Panc1 (cell line): Measurements from ENCODE around the gene CTDSP1. TPM values are rescaled to one million over a fixed set of nuclear protein-coding genes. Genes with fewer than 3 reads are reported as not detected.

Source experiments
- ATAC-seq: fragments of 200-7000 bp; cut with Tn5 transposase; 2 replicates; pipeline ENCODE4 v1.9.1; 2020; ENCODE audit warnings: mild to moderate bottlenecking, moderate library complexity
- BruUV-seq: library from RNA; stranded (reverse); fragments of 400-500 nt; replicated peaks from 2 replicates; lab custom pipeline; 2021; lab: Mats Ljungman, UMichigan
- CTCF ChIA-PET: fragments of 300-600 bp; sonication (Branson Sonifier 250); formaldehyde crosslinking; loops from one replicate; lab custom pipeline; 2022; ENCODE audit warnings: antibody characterized with exemption; lab: Charles Lee
- POLR2A ChIA-PET: fragments of 300-600 bp; sonication (Branson Sonifier 250); formaldehyde crosslinking; loops from one replicate; lab custom pipeline; 2022; ENCODE audit warnings: antibody characterized with exemption; lab: Charles Lee
- DNase-seq: peaks from one replicate; pipeline ENCODE4 v3.0.0-alpha.2; 2010; ENCODE audit warnings: low read depth, low spot score
- H3K27ac ChIP-seq: 2 replicates; pipeline ENCODE4 v1.5.1; 2011; ENCODE audit warnings: mild to moderate bottlenecking, low read length, inconsistent platforms
- H3K27me3 ChIP-seq: fragments of 200-500 bp; sonication (Bioruptor generic); 2 replicates; pipeline ENCODE4 v1.6.0; 2014; ENCODE audit warnings: low read length, inconsistent platforms; ENCODE audit not compliant: control insufficient read depth, insufficient read depth
- H3K36me3 ChIP-seq: fragments of 200-500 bp; sonication (Bioruptor generic); 2 replicates; pipeline ENCODE4 v1.5.1; 2014; ENCODE audit warnings: inconsistent platforms, mild to moderate bottlenecking, low read length, moderate library complexity; ENCODE audit not compliant: control insufficient read depth, insufficient read depth
- H3K4me1 ChIP-seq: 2 replicates; pipeline ENCODE4 v1.5.1; 2011; ENCODE audit warnings: inconsistent platforms, mild to moderate bottlenecking, low read length, moderate library complexity; ENCODE audit not compliant: control insufficient read depth, insufficient read depth
- H3K4me3 ChIP-seq, 2 experiments: 2 replicates each; pipeline ENCODE4 v1.5.1; 2011 to 2012; ENCODE audit warnings: low read depth in 2 of 2, low read length in 2 of 2, mild to moderate bottlenecking in 2 of 2, inconsistent platforms in 1 of 2, moderate library complexity in 1 of 2
- H3K9me3 ChIP-seq: fragments of 200-500 bp; sonication (Bioruptor generic); 2 replicates; pipeline ENCODE4 v1.5.1; 2014; ENCODE audit warnings: low read depth, mild to moderate bottlenecking, inconsistent platforms, low read length, moderate library complexity; ENCODE audit not compliant: control insufficient read depth, insufficient read depth
- CTCF ChIP-seq: fragments of 450-650 bp; IDR thresholded peaks from 2 replicates; pipeline ENCODE4 v1.5.1; 2017; ENCODE audit warnings: mild to moderate bottlenecking
- POLR2AphosphoS5 ChIP-seq: IDR thresholded peaks from 2 replicates; pipeline ENCODE4 v1.6.1; 2012; ENCODE audit warnings: mild to moderate bottlenecking, low read depth, low read length, moderate library complexity
- REST ChIP-seq, 2 experiments: IDR thresholded peaks; 2 replicates each; pipeline ENCODE4 v1.6.1; 2011 to 2012; ENCODE audit warnings: low read depth in 2 of 2, control low read depth in 1 of 2, low read length in 1 of 2, mild to moderate bottlenecking in 1 of 2, moderate library complexity in 1 of 2; ENCODE audit not compliant: insufficient read depth in 1 of 2
- SIN3A ChIP-seq: IDR thresholded peaks from 2 replicates; pipeline ENCODE4 v1.6.1; 2012; ENCODE audit warnings: low read depth, mild to moderate bottlenecking, low read length, moderate library complexity, borderline replicate concordance; ENCODE audit not compliant: insufficient read depth
- TCF7L2 ChIP-seq: IDR thresholded peaks from 2 replicates; pipeline ENCODE4 v1.6.1; 2011; ENCODE audit warnings: mild to moderate bottlenecking, low read depth, low read length, inconsistent platforms
- in situ Hi-C: cut with HindIII; loops from 2 replicates; pipeline ENCODE4 v1.10.0; 2016; ENCODE audit warnings: low sequenced_read_pairs, low pct_unique_long_range_greater_than_20kb
- intact Hi-C: fragments of 100-400 bp; cut with micrococcal nuclease; formaldehyde crosslinking; loops from one replicate; pipeline ENCODE4 v1.10.0; 2022; ENCODE audit not compliant: unreplicated experiment
- total RNA-seq: library from RNA; stranded (reverse); gene quantifications from one replicate; pipeline ENCODE4 v1.2.1, GENCODE V29; 2021; ENCODE audit not compliant: unreplicated experiment

CTDSP1 gene
- total RNA-seq, 1 experiment from 2014 or later = 128 TPM

GRCh38 chr2:218400167-218400929 is 680 bp downstream of the CTDSP1 start:
- H3K4me1 ChIP-seq = peaks cover 54% of the 10 kb centered on the region
- in situ Hi-C loops = no loop called here
- DNase-seq (no peak), ATAC-seq (no peak)
- H3K4me3 ChIP-seq = peak overlapping the region; percentile 76 to 78
- H3K27me3 ChIP-seq = no peaks in the 10 kb centered on the region
- H3K9me3 ChIP-seq = no peaks in the 10 kb centered on the region
- ChIA-PET CTCF (interaction anchor here (0.6 kb wide), 1 partner anchor 31 kb away, joined by 6 read pairs; no protein-coding TSS in a partner anchor), POLR2A (no interaction called here)
- no TSS peak for BruUV-seq
- intact Hi-C loops = no loop called here
- TF ChIP-seq TCF7L2 = no peak
- TF ChIP-seq REST (IDR thresholded peaks at IDR 0.05; ENCODE audit: insufficient read depth in 1 of 2, low read depth in 2 of 2, low read length in 1 of 2) = no peak
- TF ChIP-seq SIN3A = no peak
- no peak; the same call in 1 of the 2 replicates for TF ChIP-seq POLR2AphosphoS5
- TF ChIP-seq CTCF = no peak
- H3K27ac ChIP-seq = peak overlapping the region; percentile 89
- H3K36me3 ChIP-seq = no peaks in the 10 kb centered on the region; the same call in none of the 2 replicates

GRCh38 chr2:218400930-218401881 is 1.5 kb downstream of the CTDSP1 start:
- DNase-seq = no peak
- ChIA-PET POLR2A (no interaction called here), CTCF (interaction anchor here (0.6 kb wide), 1 partner anchor 69 kb away, joined by 11 read pairs; no protein-coding TSS in a partner anchor)
- peak overlapping the region; percentile 76 to 78 for H3K4me3 ChIP-seq
- H3K27ac ChIP-seq = peak overlapping the region; percentile 81
- BruUV-seq = no TSS peak
- H3K27me3 ChIP-seq = no peaks in the 10 kb centered on the region
- H3K9me3 ChIP-seq = no peaks in the 10 kb centered on the region
- intact Hi-C loops (no loop called here), in situ Hi-C loops (no loop called here)
- no peak for TF ChIP-seq SIN3A
- TF ChIP-seq POLR2AphosphoS5 = no peak
- TF ChIP-seq CTCF = no peak
- TF ChIP-seq TCF7L2 = no peak
- no peak for TF ChIP-seq REST (IDR thresholded peaks at IDR 0.05; ENCODE audit: insufficient read depth in 1 of 2, low read depth in 2 of 2, low read length in 1 of 2)
- peaks cover 61% of the 10 kb centered on the region for H3K4me1 ChIP-seq
- H3K36me3 ChIP-seq = no peaks in the 10 kb centered on the region; the same call in none of the 2 replicates
- ATAC-seq = no peak
